H1 (cell line): ENCODE results near the gene NCAM1. TPM values are rescaled to one million over a fixed set of nuclear protein-coding genes. Genes with fewer than 3 reads are reported as not detected.

Experiments used
- CTCF ChIA-PET: fragments of 300-600 bp; sonication (Branson Sonifier 250); formaldehyde crosslinking; loops from one replicate; lab custom pipeline; 2021; ENCODE audit not compliant: partially characterized antibody; lab: Charles Lee
- POLR2A ChIA-PET: fragments of 300-600 bp; sonication (Branson Sonifier 250); formaldehyde crosslinking; loops from one replicate; lab custom pipeline; 2021; ENCODE audit warnings: inconsistent platforms; ENCODE audit not compliant: partially characterized antibody; lab: Charles Lee
- DNase-seq, 2 experiments: peaks; one replicate each; pipeline versions ENCODE4 v3.0.0 to v3.0.0-alpha.2; 2010 to 2022; ENCODE audit warnings: low spot score in 2 of 2, low read depth in 1 of 2, mixed read lengths in 1 of 2
- FAIRE-seq: peaks from 2 replicates; lab custom pipeline; 2011; peaks lifted over from hg19 to GRCh38; lab: Jason Lieb, UNC
- H2AFZ ChIP-seq: 2 replicates; pipeline ENCODE4 v1.8.1; 2012; ENCODE audit warnings: low read length, inconsistent platforms
- H2AK5ac ChIP-seq: 2 replicates; pipeline ENCODE4 v1.6.1; 2013; ENCODE audit warnings: low read depth, low read length
- H2BK120ac ChIP-seq: replicated peaks from 2 replicates; pipeline ENCODE3; 2013; ENCODE audit warnings: low read depth, low read length, inconsistent platforms
- H2BK12ac ChIP-seq: 2 replicates; pipeline ENCODE4 v1.6.1; 2013; ENCODE audit warnings: low read depth, low read length
- H2BK15ac ChIP-seq: 2 replicates; pipeline ENCODE4 v1.6.1; 2013; ENCODE audit warnings: low read length
- H2BK20ac ChIP-seq: 2 replicates; pipeline ENCODE4 v1.6.1; 2013; ENCODE audit warnings: low read length
- H2BK5ac ChIP-seq: 2 replicates; pipeline ENCODE4 v1.6.1; 2013; ENCODE audit warnings: low read depth, low read length
- H3K14ac ChIP-seq: 2 replicates; pipeline ENCODE4 v1.6.1; 2013; ENCODE audit warnings: inconsistent platforms; ENCODE audit not compliant: insufficient read length
- H3K18ac ChIP-seq: 2 replicates; pipeline ENCODE4 v1.6.1; 2013; ENCODE audit warnings: low read length; ENCODE audit errors: extremely low read depth
- H3K23ac ChIP-seq: 2 replicates; pipeline ENCODE4 v1.6.1; 2013; ENCODE audit warnings: inconsistent platforms; ENCODE audit not compliant: insufficient read length
- H3K23me2 ChIP-seq: 2 replicates; pipeline ENCODE4 v1.6.1; 2013; ENCODE audit warnings: low read depth, low read length
- H3K27ac ChIP-seq: 2 replicates; pipeline ENCODE4 v1.6.1; 2011; ENCODE audit warnings: low read depth, low read length, inconsistent platforms
- H3K27me3 ChIP-seq, 4 experiments: replicated peaks in 1 of 4; 1 replicate in 1 of 4; 2 replicates in 3 of 4; pipeline versions ENCODE4 v1.6.1 to v1.8.1; 2011 to 2013; ENCODE audit warnings: low read length in 3 of 4, mild to moderate bottlenecking in 3 of 4, inconsistent platforms in 2 of 4, mixed read lengths in 2 of 4, moderate library complexity in 1 of 4; ENCODE audit not compliant: control insufficient read depth in 3 of 4, insufficient read depth in 3 of 4; ENCODE audit errors: extremely low read depth in 1 of 4
- H3K36me3 ChIP-seq, 4 experiments: 2 replicates each; pipeline versions ENCODE4 v1.6.1 to v1.8.1; 2011 to 2013; ENCODE audit warnings: mild to moderate bottlenecking in 4 of 4, low read length in 3 of 4, moderate library complexity in 2 of 4, control low read depth in 1 of 4, inconsistent platforms in 1 of 4; ENCODE audit not compliant: insufficient read depth in 4 of 4, control insufficient read depth in 2 of 4
- H3K4ac ChIP-seq: replicated peaks from 2 replicates; pipeline ENCODE3; 2013; ENCODE audit warnings: low read length, low read depth, mixed read lengths, inconsistent platforms; ENCODE audit not compliant: insufficient read length
- H3K4me1 ChIP-seq, 4 experiments: replicated peaks in 1 of 4; 1 replicate in 1 of 4; 2 replicates in 3 of 4; pipeline versions ENCODE4 v1.6.1 to v1.8.1; 2011 to 2013; ENCODE audit warnings: low read length in 3 of 4, inconsistent platforms in 2 of 4, mixed read lengths in 1 of 4; ENCODE audit not compliant: insufficient read depth in 4 of 4, control insufficient read depth in 3 of 4
- H3K4me2 ChIP-seq, 2 experiments: 2 replicates each; pipeline versions ENCODE4 v1.6.1 to v1.8.1; 2011 to 2013; ENCODE audit warnings: low read depth in 2 of 2, low read length in 2 of 2, control low read depth in 1 of 2, inconsistent platforms in 1 of 2, mild to moderate bottlenecking in 1 of 2; ENCODE audit not compliant: insufficient read depth in 1 of 2
- H3K4me3 ChIP-seq, 4 experiments: fragments of 200-600, 300-600 bp in 1 of 4; sonication (generic), shearing (Covaris generic), sonication (Bioruptor Twin) in 1 of 4; 2 replicates each; pipeline versions ENCODE4 v1.5.1 to v1.8.1; 2011 to 2016; ENCODE audit warnings: low read length in 4 of 4, low read depth in 3 of 4, control low read depth in 2 of 4, inconsistent platforms in 2 of 4, mild to moderate bottlenecking in 2 of 4, mixed read lengths in 1 of 4, moderate library complexity in 1 of 4; ENCODE audit not compliant: insufficient read depth in 2 of 4; ENCODE audit errors: extremely low read depth in 1 of 4
- H3K56ac ChIP-seq: replicated peaks from 2 replicates; pipeline ENCODE3; 2013; ENCODE audit warnings: low read depth, mild to moderate bottlenecking, mixed read lengths, low read length, inconsistent platforms; ENCODE audit not compliant: insufficient read length
- H3K79me1 ChIP-seq: 2 replicates; pipeline ENCODE4 v1.6.1; 2013; ENCODE audit warnings: low read depth, low read length, control low read depth
- H3K79me2 ChIP-seq, 2 experiments: 2 replicates each; pipeline versions ENCODE4 v1.6.1 to v1.8.1; 2012 to 2013; ENCODE audit warnings: low read length in 2 of 2, mild to moderate bottlenecking in 2 of 2, inconsistent platforms in 1 of 2; ENCODE audit not compliant: insufficient read depth in 2 of 2, control insufficient read depth in 1 of 2
- H3K9ac ChIP-seq, 4 experiments: replicated peaks in 1 of 4; 1 replicate in 1 of 4; 2 replicates in 3 of 4; pipeline versions ENCODE4 v1.6.1 to v1.8.1; 2011 to 2013; ENCODE audit warnings: low read depth in 3 of 4, low read length in 3 of 4, control low read depth in 2 of 4, mild to moderate bottlenecking in 2 of 4, moderate library complexity in 2 of 4, inconsistent platforms in 1 of 4; ENCODE audit errors: extremely low read depth in 1 of 4
- H3K9me3 ChIP-seq, 2 experiments: 2 replicates each; pipeline versions ENCODE4 v1.6.1 to v1.8.1; 2012 to 2013; ENCODE audit warnings: mild to moderate bottlenecking in 2 of 2, moderate library complexity in 2 of 2, control low read depth in 1 of 2, inconsistent platforms in 1 of 2, low read depth in 1 of 2, low read length in 1 of 2, mixed read lengths in 1 of 2; ENCODE audit not compliant: insufficient read depth in 2 of 2
- H4K20me1 ChIP-seq, 2 experiments: replicated peaks in 1 of 2; 2 replicates each; pipeline versions ENCODE3 to v1.8.1; 2011 to 2013; ENCODE audit warnings: inconsistent platforms in 2 of 2, low read length in 2 of 2, mild to moderate bottlenecking in 1 of 2; ENCODE audit not compliant: insufficient read depth in 2 of 2, control insufficient read depth in 1 of 2
- H4K5ac ChIP-seq: 2 replicates; pipeline ENCODE4 v1.6.1; 2013; ENCODE audit warnings: low read length, low read depth, mixed read lengths, inconsistent platforms; ENCODE audit not compliant: insufficient read length
- H4K8ac ChIP-seq: 2 replicates; pipeline ENCODE4 v1.8.0; 2013; ENCODE audit warnings: mild to moderate bottlenecking, moderate library complexity, low read length, inconsistent platforms; ENCODE audit not compliant: insufficient read depth; ENCODE audit errors: extremely low read depth
- H4K91ac ChIP-seq: replicated peaks from 2 replicates; pipeline ENCODE3; 2013; ENCODE audit warnings: low read length, mixed read lengths, inconsistent platforms; ENCODE audit not compliant: insufficient read length
- CBX5 ChIP-seq: fragments of 300-800, 300-1000 bp; sonication (generic); IDR thresholded peaks from 2 replicates; pipeline ENCODE4 v1.7.1; 2016; ENCODE audit warnings: antibody characterized with exemption, low read length, low read depth
- CTCF ChIP-seq, 3 experiments: IDR thresholded peaks; 1 replicate in 2 of 3; 2 replicates in 1 of 3; pipeline versions ENCODE4 v1.5.1 to v1.6.1; 2011; ENCODE audit warnings: low read length in 3 of 3, mild to moderate bottlenecking in 3 of 3, inconsistent platforms in 2 of 3, low read depth in 1 of 3, moderate library complexity in 1 of 3; ENCODE audit not compliant: insufficient read depth in 1 of 3; ENCODE audit errors: control extremely low read depth in 1 of 3
- KDM5A ChIP-seq: fragments of 200-600 bp; IDR thresholded peaks from 2 replicates; pipeline ENCODE4 v1.7.1; 2012; ENCODE audit warnings: mild to moderate bottlenecking, low read length, inconsistent platforms, mixed read lengths
- RFX5 ChIP-seq: IDR thresholded peaks from 2 replicates; pipeline ENCODE4 v1.6.1; 2011; ENCODE audit warnings: low read depth, low read length, improper control_type of control experiment, borderline replicate concordance
- RNF2 ChIP-seq: fragments of 200-900, 300-1000 bp; sonication (generic); IDR thresholded peaks from 2 replicates; pipeline ENCODE4 v1.7.1; 2016; ENCODE audit warnings: borderline replicate concordance, low read depth, mild to moderate bottlenecking, antibody characterized with exemption, low read length; ENCODE audit not compliant: poor library complexity, severe bottlenecking; ENCODE audit errors: missing control alignments
- WGBS, 2 experiments: shearing (Covaris generic) in 1 of 2; methylation state at CpG; one replicate each; pipeline versions ENCODE4 v1.1.6 to v1.1.7; 2013 to 2015; ENCODE audit warnings: low lambda C conversion rate in 2 of 2, mixed read lengths in 2 of 2, inconsistent platforms in 1 of 2, low coverage in 1 of 2, missing lambda C conversion rate in 1 of 2; ENCODE audit not compliant: insufficient replicate concordance in 2 of 2, insufficient coverage in 1 of 2, insufficient read length in 1 of 2; ENCODE audit errors: extremely low coverage in 1 of 2, missing lambda C conversion rate in 1 of 2; 5-methylcytosine and 5-hydroxymethylcytosine counted together
- polyA plus RNA-seq, 7 experiments: library from polyadenylated mRNA; depleted of rRNA in 3 of 7; stranded (reverse) in 5 of 7; unstranded in 2 of 7; fragments of >200 nt in 5 of 7; fragments of 200-250 nt in 2 of 7; gene quantifications; 1 replicate in 5 of 7; 2 replicates in 1 of 7; 4 replicates in 1 of 7; pipeline versions ENCODE4 v1.2.1 to v1.2.3, GENCODE V29; 2011 to 2013; ENCODE audit warnings: missing spikeins in 2 of 7, mixed read lengths in 2 of 7
- total RNA-seq: library from RNA; stranded (reverse); fragmentation: NEBNext Ultra II Directional; extraction: Animal tissue kit (Norgen Biotek cat#: 25700); gene quantifications from 2 replicates; pipeline ENCODE4 v1.2.1, GENCODE V29; 2021
- TF ChIP-seq, protein P1 (sequence below): IDR thresholded peaks from 2 replicates; pipeline ENCODE4 v1.6.1; 2011; ENCODE audit warnings: low read length, improper control_type of control experiment

Gene NCAM1
- total and polyA plus RNA-seq, 2 of the 8 experiments (the other 6 are each of a cell fraction or from before 2014, with no cell fraction given): 3.1 to 4.3 TPM

DNA sequence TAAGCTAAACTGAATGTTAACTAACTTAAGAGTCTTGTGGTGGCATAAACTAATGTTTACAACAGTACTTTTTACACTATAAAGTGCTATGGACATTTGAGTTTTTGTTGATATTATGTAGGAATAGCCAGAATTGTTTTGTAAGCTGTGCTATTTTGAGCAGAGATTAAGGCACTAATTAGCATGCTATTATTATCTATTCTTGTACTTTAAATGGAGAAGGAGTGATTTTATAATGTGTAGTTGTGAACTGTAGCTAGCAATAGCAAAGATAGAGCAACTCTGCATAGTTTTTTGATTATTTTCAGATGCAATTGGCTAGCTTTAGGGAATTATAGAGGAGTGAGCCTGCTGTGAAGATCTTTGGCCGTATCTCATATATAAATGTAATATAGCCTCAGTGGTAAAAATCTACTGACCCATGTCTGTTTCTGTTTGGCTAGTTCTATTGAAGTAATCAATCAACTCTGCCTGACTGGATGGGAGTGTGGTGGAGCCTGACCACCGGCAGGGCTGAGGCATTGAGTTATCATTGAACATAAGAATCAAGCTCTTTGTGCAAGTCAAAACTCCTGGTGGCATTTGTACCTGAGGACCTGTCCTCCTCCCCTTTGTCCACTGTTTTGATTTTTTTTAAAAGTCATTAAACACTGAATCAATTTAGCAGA lies 34.3 kb downstream of the NCAM1 start:
- ChIA-PET CTCF (interaction anchor here (0.7 kb wide), 1 partner anchor 26 kb away, joined by 4 read pairs; no protein-coding TSS in a partner anchor), POLR2A (no interaction called here)
- Histone ChIP-seq H3K4ac (no peak overlapping the region), H4K91ac (no peak overlapping the region), H3K9me3 (no peaks in the 10 kb centered on the region), H3K79me1 (no peaks in the 10 kb centered on the region), H2BK20ac (no peak overlapping the region), H2BK12ac (no peak overlapping the region), H2BK15ac (no peak overlapping the region), H4K20me1 (no peaks in the 10 kb centered on the region), H3K9ac (no peak overlapping the region), H3K27ac (no peak overlapping the region), H3K27me3 (no peaks in the 10 kb centered on the region), H3K79me2 (no peaks in the 10 kb centered on the region), H4K5ac (no peak overlapping the region), H3K56ac (no peak overlapping the region), H3K36me3 (no peaks in the 10 kb centered on the region), H2AK5ac (no peak overlapping the region), H2BK5ac (no peak overlapping the region), H3K14ac (no peak overlapping the region), H3K23me2 (no peaks in the 10 kb centered on the region), H4K8ac (no peak overlapping the region), H3K4me2 (no peak overlapping the region), H3K23ac (no peak overlapping the region), H3K18ac (no peak overlapping the region), H2AFZ (no peak overlapping the region), H3K4me3 (no peak overlapping the region), H2BK120ac (no peak overlapping the region), H3K4me1 (no peaks in the 10 kb centered on the region; a peak in 1 of 7 replicates)
- DNase-seq: no peak
- 88% methylated on average over 2 of the region's 2 CpGs; no CpG with 5 or more reads in 1 of the 2 experiments for WGBS, 2 experiments
- TF ChIP-seq RFX5 (no peak), RNF2 (no peak), KDM5A (no peak), CTCF (IDR thresholded peaks at IDR 0.05; ENCODE audit: control extremely low read depth in 1 of 3, insufficient read depth in 1 of 3, low read depth in 1 of 3, low read length in 3 of 3) (no peak), CBX5 (no peak)
- TF ChIP-seq, protein P1, sequence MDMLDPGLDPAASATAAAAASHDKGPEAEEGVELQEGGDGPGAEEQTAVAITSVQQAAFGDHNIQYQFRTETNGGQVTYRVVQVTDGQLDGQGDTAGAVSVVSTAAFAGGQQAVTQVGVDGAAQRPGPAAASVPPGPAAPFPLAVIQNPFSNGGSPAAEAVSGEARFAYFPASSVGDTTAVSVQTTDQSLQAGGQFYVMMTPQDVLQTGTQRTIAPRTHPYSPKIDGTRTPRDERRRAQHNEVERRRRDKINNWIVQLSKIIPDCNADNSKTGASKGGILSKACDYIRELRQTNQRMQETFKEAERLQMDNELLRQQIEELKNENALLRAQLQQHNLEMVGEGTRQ: no peak
- FAIRE-seq: no peak
